Measurements from ENCODE around the gene SMC5.

The SMC5 gene

DNA sequence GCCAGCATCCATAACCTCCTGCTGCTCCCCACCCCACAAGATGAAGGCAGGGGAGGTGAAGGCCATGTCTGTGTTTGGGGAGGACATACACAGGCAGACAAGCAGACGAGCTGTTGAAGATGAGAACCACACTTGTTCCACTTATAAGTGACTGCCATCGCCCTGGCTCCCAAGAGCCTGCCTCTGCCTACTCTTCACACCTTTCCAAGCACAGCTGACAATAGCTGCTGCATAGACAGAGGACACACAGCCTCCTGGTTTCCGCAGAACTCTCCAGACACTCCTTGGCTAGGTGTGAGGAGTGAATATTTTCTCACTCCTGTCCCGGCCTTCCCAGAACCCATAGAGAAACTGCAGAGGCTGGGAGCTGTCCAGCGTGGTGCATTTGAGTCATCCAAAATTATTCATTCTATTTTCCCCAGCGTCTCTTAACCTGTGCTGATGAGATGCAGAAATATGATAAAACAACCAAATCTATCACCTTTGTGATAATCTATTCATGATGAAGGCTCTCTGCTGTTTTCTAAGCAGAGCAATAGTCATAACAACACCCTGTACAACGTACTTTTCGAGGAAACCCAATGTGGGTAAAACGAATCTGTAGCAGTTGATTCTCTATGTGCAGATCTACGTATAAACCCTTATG is 131.0 kb downstream of the SMC5 start:
- DNase-seq (ENCODE audit: low read depth in 1 of 2, low spot score in 1 of 2), result no peak
- no peak overlapping the region for H3K27ac ChIP-seq (replicated peaks)
- H3K27me3 ChIP-seq (ENCODE audit: insufficient read depth, poor library complexity, severe bottlenecking), result no peaks in the 10 kb centered on the region
- no peak for TF ChIP-seq POLR2AphosphoS5 (IDR thresholded peaks at IDR 0.05; ENCODE audit: low read depth)
- TF ChIP-seq SPI1 (IDR thresholded peaks at IDR 0.05; ENCODE audit: borderline replicate concordance, low read depth), result no peak
- peak; percentile 90 for TF ChIP-seq REST (IDR thresholded peaks at IDR 0.05; ENCODE audit: insufficient replicate concordance, low read depth)
- no peak overlapping the region for H3K4me3 ChIP-seq (replicated peaks; ENCODE audit: insufficient read depth, low read length)

GRCh38 chr9:70390933-70391341 is 132.2 kb downstream of the SMC5 start:
- DNase-seq (ENCODE audit: low read depth in 1 of 2, low spot score in 1 of 2), result no peak
- TF ChIP-seq GABPA (IDR thresholded peaks at IDR 0.05; ENCODE audit: low read depth) (no peak), CTCF (IDR thresholded peaks at IDR 0.05; ENCODE audit: insufficient read depth, low read length) (no peak), POLR2AphosphoS5 (IDR thresholded peaks at IDR 0.05; ENCODE audit: low read depth) (no peak), SPI1 (IDR thresholded peaks at IDR 0.05; ENCODE audit: borderline replicate concordance, low read depth) (no peak), REST (IDR thresholded peaks at IDR 0.05; ENCODE audit: insufficient replicate concordance, low read depth) (no peak)
- Histone ChIP-seq H3K27ac (replicated peaks) (no peak overlapping the region), H3K4me3 (replicated peaks; ENCODE audit: insufficient read depth, low read length) (no peak overlapping the region), H3K27me3 (ENCODE audit: insufficient read depth, poor library complexity, severe bottlenecking) (no peaks in the 10 kb centered on the region)

GRCh38 chr9:70392189-70392588 is 133.4 kb downstream of the SMC5 start:
- H3K4me3 ChIP-seq (replicated peaks; ENCODE audit: insufficient read depth, low read length), result no peak overlapping the region
- no peak overlapping the region for H3K27ac ChIP-seq (replicated peaks)
- no peak for DNase-seq (ENCODE audit: low read depth in 1 of 2, low spot score in 1 of 2)
- no peaks in the 10 kb centered on the region for H3K27me3 ChIP-seq (ENCODE audit: insufficient read depth, poor library complexity, severe bottlenecking)
- no peak for TF ChIP-seq CTCF (IDR thresholded peaks at IDR 0.05; ENCODE audit: insufficient read depth, low read length)
- no peak for TF ChIP-seq POLR2AphosphoS5 (IDR thresholded peaks at IDR 0.05; ENCODE audit: low read depth)
- 0 out of 2 replicates have a peak, but pooled peaks have one; percentile 22 for TF ChIP-seq SPI1 (IDR thresholded peaks at IDR 0.05; ENCODE audit: borderline replicate concordance, low read depth)

DNA sequence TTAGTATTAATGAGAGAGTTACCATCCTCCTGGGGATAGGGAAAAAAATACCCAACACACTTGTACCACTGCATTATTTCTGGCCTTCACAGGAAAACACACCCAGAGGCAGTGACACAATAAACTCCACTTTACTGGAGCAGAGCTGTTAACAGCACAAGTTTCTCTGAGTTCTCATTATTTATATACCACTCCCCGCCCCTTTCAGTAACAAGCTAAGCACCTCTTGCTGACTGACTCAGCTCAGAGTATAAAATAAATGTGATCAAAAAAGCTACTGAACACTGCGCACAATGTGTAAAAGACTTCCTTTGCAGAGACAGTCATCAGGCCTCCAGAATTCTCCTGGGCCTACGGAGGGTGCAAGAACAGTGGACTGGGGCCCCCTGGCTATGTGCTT is 134.1 kb downstream of the SMC5 start:
- Histone ChIP-seq H3K27me3 (ENCODE audit: insufficient read depth, poor library complexity, severe bottlenecking) (no peaks in the 10 kb centered on the region), H3K27ac (replicated peaks) (no peak overlapping the region), H3K4me3 (replicated peaks; ENCODE audit: insufficient read depth, low read length) (no peak overlapping the region)
- TF ChIP-seq REST (IDR thresholded peaks at IDR 0.05; ENCODE audit: insufficient replicate concordance, low read depth), result no peak
- no peak for TF ChIP-seq CTCF (IDR thresholded peaks at IDR 0.05; ENCODE audit: insufficient read depth, low read length)
- no peak for TF ChIP-seq SPI1 (IDR thresholded peaks at IDR 0.05; ENCODE audit: borderline replicate concordance, low read depth)
- no peak for TF ChIP-seq POLR2AphosphoS5 (IDR thresholded peaks at IDR 0.05; ENCODE audit: low read depth)
- no peak for TF ChIP-seq GABPA (IDR thresholded peaks at IDR 0.05; ENCODE audit: low read depth)
- no peak for DNase-seq (ENCODE audit: low read depth in 1 of 2, low spot score in 1 of 2)
